GM19025 (cell line): ENCODE measurements around the gene TEN1.
"Not testable (repeated sequence)": the region's sequence is repeated elsewhere in the genome, so short reads cannot be mapped to it uniquely, and the experiment has no call there.

Experiments used
- ATAC-seq: cut with Tn5 transposase; IDR thresholded peaks from one replicate; pipeline ENCODE4 v1.9.1; 2021; ENCODE audit warnings: mild to moderate bottlenecking, low read depth, moderate library complexity; ENCODE audit not compliant: unreplicated experiment

TEN1 gene

DNA sequence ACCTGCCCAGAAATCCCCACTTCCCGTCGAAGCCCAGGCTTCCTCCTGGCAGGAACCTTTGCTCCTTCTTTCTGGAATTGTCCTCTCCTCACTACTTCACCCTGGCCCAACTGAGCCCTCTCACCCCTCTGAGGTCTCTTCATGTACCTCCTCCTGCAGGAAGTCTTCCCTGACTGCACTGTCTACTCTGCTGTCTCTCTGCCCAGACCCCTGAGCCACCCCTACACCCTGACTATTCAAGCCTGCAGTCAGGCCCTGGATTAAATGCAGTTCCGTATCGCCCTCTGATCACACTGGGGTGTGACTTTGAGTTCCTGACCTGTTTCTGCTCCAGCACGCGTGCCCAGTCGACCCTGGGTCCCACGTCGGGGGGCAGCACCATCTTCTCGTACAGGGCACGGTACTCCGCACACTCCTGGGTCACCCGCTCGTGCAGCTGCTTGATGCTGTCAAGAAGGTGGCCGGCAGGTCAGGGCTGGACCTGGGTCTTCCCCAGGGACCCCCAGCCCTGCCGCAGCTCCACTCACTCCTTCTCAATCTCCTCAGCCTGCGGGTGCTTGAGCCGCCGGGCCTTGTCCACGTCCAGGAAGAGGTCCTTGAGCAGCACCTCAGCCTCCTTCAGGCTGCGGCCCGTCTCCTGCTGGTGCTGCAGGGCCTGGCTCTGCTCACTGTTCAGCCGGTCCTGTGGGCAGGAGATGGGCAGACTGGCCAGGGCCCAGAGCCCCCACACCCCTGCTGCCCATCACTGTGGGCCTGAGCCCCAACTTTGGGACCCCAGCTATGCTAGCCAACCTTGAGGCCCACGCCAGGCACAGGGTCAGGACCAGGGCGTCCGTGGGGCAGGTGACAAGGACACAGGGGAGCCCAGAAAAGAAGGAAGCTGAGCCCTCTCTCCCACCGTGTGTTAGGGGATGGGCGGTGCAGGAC is 44.2 kb downstream of the TEN1 start:
- no peak for ATAC-seq

DNA sequence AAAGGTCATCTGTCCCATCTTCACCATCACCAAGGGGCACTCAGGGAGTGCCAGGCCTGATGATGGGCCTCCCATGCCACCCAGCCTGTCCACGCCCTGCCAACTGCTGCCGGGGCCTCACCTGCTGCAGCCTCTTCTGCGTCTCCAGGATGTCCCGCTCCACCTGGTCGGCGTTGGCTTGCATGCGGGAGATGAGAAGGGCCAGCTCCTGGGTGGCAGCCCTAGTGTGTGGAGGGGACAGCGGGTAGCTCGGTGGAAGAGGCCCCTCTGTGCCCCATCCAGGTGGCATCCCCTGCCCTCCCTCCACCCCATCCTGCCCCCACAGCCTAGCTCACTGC is 44.8 kb downstream of the TEN1 start:
- ATAC-seq = no peak

DNA sequence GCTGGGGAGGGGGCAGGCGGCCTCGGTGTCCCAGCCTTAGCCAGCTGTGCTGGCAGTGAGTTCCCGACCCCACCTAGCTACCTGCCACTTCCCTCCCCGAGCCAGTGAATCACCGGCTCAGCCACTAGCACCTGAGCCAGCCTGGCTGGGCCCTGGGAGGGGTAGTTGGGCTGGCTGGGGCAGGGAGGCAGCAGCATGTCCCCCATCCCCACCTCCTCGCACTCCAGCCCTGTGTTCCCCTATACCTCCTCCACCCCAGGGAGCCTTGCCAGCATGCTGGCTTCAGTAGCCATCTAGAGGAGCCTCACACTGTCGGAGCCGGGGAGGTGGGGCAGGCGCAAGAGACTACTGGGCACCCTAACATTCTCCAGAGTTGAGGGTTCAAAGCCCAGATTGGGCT is 45.3 kb downstream of the TEN1 start:
- no peak for ATAC-seq

DNA sequence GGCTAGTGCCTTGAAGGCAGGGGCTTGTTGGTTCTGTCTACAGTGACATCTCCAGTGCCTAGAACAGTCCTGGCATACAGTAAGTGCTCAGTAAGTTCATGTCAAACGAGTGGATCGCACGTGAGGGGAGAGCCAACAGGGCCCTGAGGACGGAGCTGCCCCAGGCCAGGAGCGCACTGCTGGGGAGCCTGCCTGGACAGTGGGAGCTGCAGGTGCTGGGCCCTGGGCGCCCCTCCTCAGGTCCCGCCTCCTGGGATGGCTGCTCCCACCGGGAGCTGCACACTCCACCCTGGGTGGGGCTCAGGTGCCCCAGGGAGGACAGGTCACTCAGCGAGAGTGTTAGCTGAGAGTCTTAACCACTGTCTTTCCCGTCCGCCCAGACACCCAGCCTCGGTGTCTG is 46.3 kb downstream of the TEN1 start:
- no peak for ATAC-seq

DNA sequence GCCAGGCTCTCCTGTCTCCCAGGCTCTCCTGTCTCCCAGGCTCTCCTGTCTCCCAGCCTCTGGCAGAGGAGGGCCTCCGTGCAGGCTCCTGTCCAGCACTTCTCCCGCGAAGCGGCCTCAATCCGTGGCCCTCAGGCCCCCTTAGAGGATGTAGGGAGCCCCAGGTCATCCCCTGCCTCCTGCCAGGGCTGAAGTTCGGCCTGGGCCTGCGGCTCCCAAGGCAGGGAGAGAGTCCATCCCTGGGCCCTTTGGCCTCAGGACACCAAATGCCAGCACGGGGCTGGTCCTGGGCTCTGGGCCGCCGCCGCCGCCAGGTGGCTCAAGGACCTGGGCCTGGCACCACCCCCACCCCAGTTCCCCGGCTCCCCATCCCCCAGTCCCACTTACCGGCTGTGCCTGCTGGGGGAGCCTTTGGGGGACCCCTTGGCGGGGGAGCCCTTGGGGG is 47.7 kb downstream of the TEN1 start:
- ATAC-seq = no peak

DNA sequence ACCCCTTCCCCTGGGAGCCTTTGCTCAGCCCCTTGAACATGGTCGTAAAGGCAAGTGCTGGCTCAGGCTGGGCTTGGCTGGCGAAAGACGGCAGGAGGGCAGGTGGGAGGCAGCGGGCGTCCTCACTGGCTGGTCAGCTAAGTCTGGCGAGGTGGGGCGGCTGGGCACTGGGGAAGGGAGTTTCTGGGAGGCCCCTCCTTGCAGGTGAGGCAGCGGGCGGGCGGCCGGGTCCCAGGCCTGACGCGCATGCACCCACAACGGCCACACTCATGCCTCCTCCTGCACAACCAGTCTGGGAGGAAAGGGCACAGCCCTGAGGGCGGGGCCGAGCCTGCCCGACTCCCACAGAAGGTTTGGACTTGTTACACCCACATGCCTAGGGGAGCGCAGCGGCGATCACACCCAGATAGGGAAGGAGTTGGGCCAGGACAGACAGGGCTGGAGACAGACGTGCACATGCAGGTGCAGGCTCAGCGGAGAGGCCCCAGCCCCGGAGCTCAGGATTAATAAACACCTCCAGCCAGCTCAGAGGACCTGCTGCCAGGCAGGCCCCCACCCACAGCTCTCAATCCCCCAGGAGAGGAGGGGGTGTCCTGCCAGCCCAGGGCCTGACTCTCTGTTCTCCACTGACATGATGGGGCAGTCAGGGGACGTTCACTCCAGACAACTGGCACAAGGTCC is 48.3 kb downstream of the TEN1 start, which contains the start of gene EVPL:
TSS of gene EVPL (minus strand) at position 148 of the 681 bp plus-strand sequence. CDS start at position 40, 108 bp downstream.
- ATAC-seq = no peak

DNA sequence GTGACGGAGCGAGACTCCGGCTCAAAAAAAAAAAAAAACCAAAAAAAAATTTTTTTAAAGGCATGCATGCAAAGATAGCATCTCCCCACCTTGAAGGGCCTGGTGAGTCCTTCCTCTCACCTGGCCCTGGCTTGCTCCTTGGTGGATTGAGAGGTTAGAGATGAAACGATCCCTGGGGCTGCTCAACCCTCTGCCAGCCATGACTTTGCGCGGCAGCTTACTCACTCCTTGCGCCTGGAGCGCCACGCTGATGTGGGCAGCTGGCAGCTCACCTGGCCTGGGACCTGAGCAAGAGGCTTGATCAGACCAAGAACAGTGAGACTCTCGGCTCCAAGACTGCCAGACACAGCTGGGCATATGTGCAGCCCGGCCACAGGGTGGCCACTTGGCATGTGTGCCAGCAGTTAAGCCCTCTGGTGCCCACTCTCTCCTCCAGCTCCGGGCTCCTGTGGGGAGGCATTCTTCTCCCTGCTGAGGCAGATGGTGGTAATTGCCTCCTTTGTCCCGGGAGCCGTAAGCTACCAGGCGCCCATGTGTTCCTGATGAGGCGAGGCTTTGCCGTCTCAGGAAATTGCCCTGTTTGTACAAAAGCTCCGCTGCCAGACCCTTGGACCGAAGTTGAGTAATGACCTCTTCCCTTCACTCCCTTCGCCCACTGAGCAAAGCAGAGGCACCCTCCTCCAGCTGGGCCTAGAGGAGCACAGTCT is 53.2 kb downstream of the TEN1 start:
- ATAC-seq = no peak

DNA sequence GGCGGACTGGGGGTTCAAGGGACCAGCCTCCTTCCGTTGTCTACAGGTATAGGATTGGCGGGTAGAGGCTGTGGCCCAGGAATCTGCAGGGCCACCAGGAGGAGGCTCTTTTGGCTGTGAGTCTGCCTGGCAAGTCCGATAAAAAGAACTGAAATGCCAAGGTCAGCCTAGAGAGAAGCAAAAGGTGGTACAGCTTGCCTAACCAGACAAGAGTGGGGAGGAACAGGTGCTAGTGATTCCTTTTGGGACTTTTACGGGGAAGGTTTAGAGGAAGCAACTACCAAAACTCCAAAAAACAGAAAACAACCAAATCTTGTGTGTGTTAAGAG is 53.7 kb downstream of the TEN1 start:
- no peak for ATAC-seq

DNA sequence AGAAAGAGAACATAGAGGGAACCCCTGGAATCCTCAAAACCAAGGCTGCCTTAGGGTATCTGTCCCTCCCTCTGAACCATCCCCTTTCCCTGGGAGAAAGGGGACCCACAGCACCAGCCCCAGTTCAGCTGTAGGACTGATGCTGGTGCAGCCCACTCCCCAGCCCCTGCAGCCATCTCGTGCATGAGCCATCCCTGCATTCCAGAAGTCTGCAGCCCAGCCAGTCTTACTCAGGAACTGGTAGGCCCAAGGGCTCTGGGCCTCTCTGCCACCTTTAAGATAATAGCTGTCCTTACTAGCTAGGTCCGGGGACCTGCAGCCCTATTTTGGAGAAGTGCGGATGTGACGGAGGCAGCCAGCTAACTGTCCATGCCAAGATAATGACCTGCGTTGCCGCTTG is 54.1 kb downstream of the TEN1 start:
- ATAC-seq = no peak

DNA sequence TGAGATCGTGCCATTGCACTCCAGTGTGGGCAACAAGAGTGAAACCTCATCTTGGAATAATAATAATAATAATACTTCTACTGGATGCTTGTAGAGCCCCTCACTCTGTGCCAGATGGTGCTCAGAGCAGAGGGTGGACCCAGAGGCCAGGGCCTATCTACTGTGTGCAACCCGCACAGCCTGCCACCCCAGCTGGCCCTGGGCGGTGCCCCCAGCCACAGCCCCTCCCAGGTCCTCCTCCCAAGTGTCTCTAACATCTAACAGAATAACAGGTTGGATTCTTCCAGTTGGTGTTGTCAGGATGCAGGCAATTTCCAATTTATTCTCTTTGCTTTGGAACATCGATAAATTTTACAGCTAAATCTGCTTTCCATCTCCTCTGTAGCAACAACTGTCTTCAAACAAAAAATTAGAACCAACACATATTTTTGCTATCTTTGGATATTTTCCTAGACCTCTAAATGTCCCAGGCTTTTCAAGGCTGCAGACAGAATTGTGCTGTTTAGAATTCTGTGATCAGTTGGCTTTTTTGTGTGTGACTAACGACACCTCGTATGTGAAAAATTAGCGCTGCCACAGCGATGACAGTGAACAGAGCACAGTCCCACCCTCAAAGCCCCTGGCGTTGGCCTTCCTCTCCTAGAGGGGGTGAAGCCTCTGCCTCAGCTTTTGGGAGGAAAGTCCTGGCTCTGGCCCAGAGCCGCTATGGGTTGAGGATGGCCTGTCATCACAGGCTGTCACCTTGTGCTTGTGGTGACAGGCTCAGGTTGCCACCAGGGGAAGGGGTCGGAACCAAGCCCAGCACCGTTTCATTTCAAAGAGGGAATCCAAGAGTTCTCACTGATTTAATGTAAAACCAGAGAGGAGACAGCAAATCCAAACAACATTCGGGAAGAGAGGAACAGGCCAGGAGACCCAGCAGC is 55.6 kb downstream of the TEN1 start:
- ATAC-seq = no peak

DNA sequence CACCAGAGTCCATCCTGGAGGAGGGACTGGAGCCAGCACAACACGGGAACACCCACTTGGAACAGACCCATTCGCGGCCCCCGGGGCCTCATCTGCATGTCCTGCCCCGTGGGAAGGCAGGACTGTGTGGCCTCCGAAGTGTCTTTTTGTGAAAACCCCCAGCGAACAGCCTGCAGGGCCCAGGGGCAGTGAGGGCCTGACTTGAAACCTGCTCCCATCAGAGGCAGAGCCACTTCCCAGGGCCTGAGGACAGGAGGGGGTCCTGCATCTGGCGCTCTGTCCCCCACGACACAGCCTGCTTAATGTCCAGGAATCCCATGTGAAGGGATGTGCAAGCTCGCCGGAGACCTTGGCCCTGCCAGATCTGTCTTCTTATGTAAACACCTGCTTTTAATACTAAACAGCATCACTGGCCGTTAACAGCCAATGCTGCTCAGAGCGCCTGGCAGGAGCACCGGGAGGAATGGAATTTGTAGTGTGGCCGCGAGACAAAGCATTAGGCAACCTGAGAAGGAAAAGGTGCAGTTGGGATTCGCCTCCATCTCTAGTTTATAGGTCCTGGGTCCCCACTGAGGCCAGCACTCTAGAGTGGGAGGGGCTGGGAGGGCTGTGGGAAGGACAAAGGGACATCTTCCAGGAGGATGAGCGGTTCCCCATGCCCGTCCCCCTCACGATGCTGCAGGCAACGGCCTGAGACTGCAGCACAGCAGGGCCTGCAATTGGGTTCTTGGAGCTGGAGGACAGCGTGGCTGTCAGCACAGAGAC is 57.6 kb downstream of the TEN1 start:
- ATAC-seq = no peak

DNA sequence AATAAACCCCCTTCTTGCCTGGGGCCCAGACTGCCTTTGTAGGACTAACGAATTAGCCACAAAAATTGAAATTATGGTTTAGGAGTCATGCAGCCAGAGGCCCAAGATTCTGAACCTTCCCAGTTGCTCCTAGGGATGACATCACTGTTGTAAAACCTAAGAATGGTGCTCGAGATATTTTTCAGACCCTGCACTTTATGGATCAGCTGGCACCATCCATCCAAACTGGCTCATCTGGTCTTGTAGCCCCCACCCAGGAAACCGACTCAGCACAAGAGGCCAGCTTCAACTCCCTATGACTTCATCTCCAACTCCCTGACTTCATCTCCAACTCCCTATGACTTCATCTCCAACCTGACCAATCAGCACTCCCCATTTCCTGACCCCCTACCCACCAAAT is 59.0 kb downstream of the TEN1 start:
- ATAC-seq = no peak

DNA sequence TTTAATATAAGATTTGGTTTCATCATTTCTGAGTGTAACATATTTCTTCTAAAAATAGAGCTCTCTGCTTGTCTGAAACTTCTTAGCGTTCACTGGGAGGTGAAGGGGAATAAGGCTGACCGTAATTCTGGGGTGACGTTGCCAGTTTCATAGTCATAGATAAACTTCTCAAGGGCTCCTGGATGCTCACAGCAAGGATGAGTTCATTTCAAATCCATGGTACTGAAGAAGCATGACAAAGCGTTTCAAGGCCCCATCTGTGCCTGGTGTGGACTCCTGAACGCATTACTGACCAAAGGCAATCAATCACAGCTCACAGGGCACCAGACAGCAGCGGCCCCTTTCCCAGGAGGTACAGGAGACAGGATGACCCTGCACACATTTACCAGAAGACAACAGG is 60.1 kb downstream of the TEN1 start:
- no peak for ATAC-seq

DNA sequence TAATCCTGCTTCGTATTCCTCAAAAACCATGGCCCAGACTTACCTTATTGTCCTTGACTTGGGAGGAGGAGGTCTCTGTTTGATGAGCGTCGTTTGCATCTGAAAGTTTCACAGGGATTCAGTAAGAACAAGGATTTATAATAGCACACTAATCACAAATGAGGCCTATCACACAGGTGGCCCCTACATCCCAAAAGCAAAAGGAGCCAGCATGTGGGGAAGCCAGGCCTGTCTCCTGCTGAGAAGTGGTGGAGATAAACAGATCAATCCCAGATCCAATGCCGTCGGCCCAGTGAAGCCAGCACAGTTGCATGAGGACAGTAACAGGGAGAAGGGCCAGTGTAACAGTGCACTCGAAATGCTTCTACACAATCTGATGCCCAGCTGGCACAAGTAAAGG is 61.3 kb downstream of the TEN1 start:
- ATAC-seq = no peak

DNA sequence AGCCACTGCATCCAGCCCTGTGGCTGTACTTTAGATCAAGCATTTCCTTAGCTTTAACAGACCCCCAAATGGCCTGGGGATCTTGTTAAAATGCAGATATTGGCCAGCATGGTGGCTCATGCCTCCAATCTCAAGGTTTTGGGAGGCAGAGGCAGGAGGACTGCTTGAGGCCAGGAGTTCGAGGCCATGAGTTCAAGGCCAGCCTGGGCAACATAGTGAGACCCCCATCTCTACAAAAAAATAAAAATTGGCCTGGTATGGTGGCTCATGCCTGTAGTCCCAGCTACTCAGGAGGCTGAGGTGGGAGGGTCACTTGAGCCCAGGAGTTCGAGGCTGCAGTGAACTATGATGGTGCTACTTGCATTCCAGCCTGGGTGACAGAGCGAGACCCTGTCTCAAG is 63.8 kb downstream of the TEN1 start:
- ATAC-seq = not testable (repeated sequence)

DNA sequence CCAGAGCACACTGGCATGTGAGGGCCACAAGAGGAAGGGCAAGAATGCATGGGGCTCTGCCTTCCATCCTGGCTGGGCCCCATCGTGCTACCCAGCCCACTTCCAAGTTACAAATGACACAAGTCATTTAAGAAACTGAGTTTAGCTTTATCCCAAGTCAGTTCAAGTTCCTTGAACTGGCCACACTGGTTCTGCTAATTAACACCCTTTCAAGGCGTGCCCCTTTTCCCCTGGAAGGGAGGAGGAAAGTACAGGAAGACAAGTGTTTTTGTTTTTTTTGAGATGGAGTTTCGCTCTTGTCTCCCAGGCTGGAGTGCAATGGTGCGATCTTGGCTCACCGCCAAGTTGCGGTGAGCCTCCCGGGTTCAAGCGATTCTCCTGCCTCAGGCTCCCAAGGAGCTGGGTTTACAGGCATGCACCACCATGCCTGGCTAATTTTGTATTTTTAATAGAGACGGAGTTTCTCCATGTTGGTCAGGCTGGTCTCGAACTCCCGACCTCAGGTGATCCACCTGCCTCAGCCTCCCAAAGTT is 65.5 kb downstream of the TEN1 start:
- not testable (repeated sequence) for ATAC-seq

DNA sequence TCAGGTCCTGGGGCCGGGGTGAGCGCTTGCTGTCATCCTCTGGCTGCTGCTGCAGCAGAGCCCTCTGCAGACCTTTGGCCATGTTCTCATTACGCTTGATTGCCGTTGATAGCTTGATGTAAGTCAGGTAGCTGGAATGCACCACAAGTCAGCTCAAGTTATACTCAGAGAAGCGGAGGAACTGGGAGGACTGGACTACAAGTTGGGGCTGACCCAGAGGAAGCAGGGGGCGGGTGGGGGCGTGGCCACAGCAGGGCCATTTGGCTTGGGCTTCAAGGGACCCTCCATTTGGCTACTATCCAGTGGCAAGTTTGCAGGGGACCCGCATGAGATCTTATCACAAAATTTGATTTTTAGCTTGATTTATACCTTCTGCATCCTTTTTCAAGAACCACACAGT is 67.0 kb downstream of the TEN1 start:
- no peak for ATAC-seq

DNA sequence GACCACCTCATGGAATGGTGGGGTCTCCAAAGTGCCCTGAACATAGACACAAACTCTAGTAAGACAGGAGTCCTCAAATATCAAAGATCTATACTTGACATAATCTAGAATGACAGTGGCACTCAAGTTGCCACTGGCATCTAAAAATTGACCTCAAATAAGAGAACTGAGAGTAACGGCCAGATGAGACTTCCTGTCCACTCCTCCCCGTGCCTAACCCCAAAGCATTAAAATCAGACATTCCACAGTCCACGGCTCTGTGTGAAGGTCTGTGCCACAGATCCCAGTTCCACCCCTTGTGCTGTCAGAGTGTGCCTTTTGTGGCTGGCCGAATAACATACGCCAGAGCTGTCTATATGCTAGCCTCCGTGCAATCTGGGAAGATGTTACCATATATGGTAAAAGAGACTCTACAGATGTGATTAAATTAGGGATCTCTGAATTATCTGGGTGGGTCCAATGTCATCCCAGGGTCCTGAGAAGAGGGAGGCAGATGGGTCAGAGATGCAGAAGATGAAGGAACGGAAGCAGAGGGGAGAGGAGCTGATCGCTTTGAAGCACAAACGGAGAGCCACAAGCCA is 69.1 kb downstream of the TEN1 start:
- no peak for ATAC-seq

DNA sequence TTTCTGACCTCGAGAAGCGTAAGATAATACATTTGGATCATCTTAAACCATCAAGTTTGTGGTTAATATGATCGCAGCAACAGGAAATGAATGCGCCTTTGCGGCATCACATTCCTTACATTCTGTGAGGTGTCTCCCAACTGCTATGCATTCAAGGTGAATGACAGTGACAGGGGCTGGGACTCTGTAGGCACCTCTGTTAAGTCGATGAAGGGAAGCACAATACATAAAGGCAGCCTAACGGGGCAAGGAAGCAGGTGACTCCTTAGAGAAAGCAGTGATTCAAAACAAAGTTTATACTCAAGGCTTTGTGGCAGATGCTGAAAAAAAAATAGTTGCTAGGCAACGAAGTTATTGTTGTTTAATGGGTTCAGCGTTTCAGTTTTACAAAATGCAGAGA is 69.7 kb downstream of the TEN1 start:
- ATAC-seq = no peak
